ENCODE measurements around the gene HOXD9. TPM values are rescaled to one million over a fixed set of nuclear protein-coding genes. Genes with fewer than 3 reads are reported as not detected.

Gene HOXD9
- total RNA-seq, 4 donors from 2014 or later = 2.7 to 13.3 (median 7.5) TPM

DNA sequence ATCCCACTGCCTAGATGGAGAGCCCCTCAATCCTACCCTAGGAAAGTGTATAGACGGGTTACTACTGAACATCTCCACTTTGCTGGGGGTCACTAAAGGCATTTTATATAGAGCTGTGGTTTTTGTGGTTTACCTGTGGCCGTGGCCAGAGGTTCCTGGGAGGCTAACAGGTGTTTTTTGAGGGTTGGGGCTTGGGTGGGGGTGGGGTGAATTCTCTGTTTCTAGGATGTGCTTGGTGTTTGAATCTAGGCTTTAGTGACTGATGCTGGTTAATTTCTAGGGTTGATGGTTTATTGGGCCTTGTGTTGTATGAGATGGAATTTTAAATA, 14.7 kb downstream of the HOXD9 start:
- in situ Hi-C loops (cut with MboI; ENCODE audit: low pct_ligation_motif_present in 1 of 4, low pct_unique_long_range_greater_than_20kb in 1 of 4, low sequenced_read_pairs in 3 of 4) = loop anchor here in 2 of 4 donors (5.0 to 25.0 kb wide), 4 partner anchors 320 to 675 kb away; no protein-coding TSS in a partner anchor
- H3K36me3 ChIP-seq = no peaks in the 10 kb centered on the region
- peak overlapping the region; percentile 91 to 96 (median 94) for H3K27ac ChIP-seq
- intact Hi-C loops (cut with DNase I; ENCODE audit: low total_unique reads) = loop anchor here (5.0 kb wide), 1 partner anchor 1010 kb away; no protein-coding TSS in a partner anchor
- peaks cover 21 to 51% (median 31%) of the 10 kb centered on the region in 4 donors for H3K4me1 ChIP-seq
- TF ChIP-seq POLR2AphosphoS5 (IDR thresholded peaks at IDR 0.05) = no peak
- TF ChIP-seq EP300 (IDR thresholded peaks at IDR 0.05; ENCODE audit: low read depth) = no peak
- TF ChIP-seq, protein P1, sequence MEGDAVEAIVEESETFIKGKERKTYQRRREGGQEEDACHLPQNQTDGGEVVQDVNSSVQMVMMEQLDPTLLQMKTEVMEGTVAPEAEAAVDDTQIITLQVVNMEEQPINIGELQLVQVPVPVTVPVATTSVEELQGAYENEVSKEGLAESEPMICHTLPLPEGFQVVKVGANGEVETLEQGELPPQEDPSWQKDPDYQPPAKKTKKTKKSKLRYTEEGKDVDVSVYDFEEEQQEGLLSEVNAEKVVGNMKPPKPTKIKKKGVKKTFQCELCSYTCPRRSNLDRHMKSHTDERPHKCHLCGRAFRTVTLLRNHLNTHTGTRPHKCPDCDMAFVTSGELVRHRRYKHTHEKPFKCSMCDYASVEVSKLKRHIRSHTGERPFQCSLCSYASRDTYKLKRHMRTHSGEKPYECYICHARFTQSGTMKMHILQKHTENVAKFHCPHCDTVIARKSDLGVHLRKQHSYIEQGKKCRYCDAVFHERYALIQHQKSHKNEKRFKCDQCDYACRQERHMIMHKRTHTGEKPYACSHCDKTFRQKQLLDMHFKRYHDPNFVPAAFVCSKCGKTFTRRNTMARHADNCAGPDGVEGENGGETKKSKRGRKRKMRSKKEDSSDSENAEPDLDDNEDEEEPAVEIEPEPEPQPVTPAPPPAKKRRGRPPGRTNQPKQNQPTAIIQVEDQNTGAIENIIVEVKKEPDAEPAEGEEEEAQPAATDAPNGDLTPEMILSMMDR (IDR thresholded peaks at IDR 0.05) = no peak
- no peak for TF ChIP-seq POLR2A (IDR thresholded peaks at IDR 0.05)
- WGBS, 2 donors (ENCODE audit: low coverage in 1 of 2) = 9% methylated on average over 2 of the region's 2 CpGs; no CpG with 5 or more reads in 1 of the 2 donors
- no peaks in the 10 kb centered on the region for H3K9me3 ChIP-seq
- DNase-seq = no peak
- H3K27me3 ChIP-seq = peaks cover 42% of the 10 kb centered on the region
- peak overlapping the region; percentile 59 to 80 (median 73) for H3K4me3 ChIP-seq

DNA sequence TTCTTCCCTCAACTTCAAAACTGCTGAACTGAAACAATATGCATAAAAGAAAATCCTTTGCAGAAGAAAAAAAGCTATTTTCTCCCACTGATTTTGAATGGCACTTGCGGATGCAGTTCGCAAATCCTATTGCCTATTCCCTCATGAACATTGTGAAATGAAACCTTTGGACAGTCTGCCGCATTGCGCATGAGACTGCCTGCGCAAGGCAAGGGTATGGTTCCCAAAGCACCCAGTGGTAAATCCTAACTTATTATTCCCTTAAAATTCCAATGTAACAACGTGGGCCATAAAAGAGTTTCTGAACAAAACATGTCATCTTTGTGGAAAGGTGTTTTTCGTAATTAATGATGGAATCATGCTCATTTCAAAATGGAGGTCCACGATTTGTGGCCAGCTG, 15.4 kb downstream of the HOXD9 start:
- intact Hi-C loops (cut with DNase I; ENCODE audit: low total_unique reads) = loop anchor here (5.0 kb wide), 1 partner anchor 1009 kb away; no protein-coding TSS in a partner anchor
- in situ Hi-C loops (cut with MboI; ENCODE audit: low pct_ligation_motif_present in 1 of 4, low pct_unique_long_range_greater_than_20kb in 1 of 4, low sequenced_read_pairs in 3 of 4) = loop anchor here in 2 of 4 donors (5.0 to 25.0 kb wide), 4 partner anchors 319 to 674 kb away; no protein-coding TSS in a partner anchor
- peak overlapping the region in 2 of 4 donors; percentile 76 to 80 for H3K4me3 ChIP-seq
- H3K27me3 ChIP-seq = peaks cover 37% of the 10 kb centered on the region
- no peaks in the 10 kb centered on the region for H3K9me3 ChIP-seq
- 48 to 66% methylated on average over 5 to 8 of the region's 8 CpGs for WGBS, 2 donors (ENCODE audit: low coverage in 1 of 2)
- H3K27ac ChIP-seq = peak overlapping the region; percentile 91 to 96 (median 94)
- no peak for TF ChIP-seq EP300 (IDR thresholded peaks at IDR 0.05; ENCODE audit: low read depth)
- no peak for TF ChIP-seq POLR2A (IDR thresholded peaks at IDR 0.05)
- TF ChIP-seq POLR2AphosphoS5 (IDR thresholded peaks at IDR 0.05) = peak in 2 of 3 donors; percentile 22 to 60
- TF ChIP-seq, protein P1 (IDR thresholded peaks at IDR 0.05) = no peak
- DNase-seq = no peak
- no peaks in the 10 kb centered on the region for H3K36me3 ChIP-seq
- H3K4me1 ChIP-seq = peaks cover 17 to 50% (median 28%) of the 10 kb centered on the region in 4 donors

DNA sequence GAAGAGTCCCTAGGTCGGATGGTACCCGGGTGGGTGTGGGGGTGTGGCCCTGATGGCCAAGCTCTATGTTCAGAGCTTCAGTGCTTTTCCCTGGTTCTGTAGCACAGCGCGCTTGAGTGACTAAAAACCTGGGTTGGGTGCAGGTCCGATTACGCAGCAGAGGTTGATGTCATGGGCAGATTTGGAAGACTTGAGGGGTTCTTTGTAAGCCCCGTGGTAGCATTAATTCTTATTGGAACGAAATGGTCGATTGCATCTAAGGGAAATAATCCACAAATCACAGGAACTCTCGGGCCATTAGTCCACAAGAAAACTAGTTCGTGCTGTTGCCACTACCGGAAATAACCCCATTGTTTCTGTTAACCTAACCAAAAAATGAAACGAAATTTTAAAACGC, 16.0 kb downstream of the HOXD9 start:
- DNase-seq = no peak
- peak overlapping the region in 1 of 4 donors; percentile 47 for H3K4me3 ChIP-seq
- intact Hi-C loops (cut with DNase I; ENCODE audit: low total_unique reads) = loop anchor here (5.0 kb wide), 1 partner anchor 1009 kb away; no protein-coding TSS in a partner anchor
- peaks cover 16 to 50% (median 27%) of the 10 kb centered on the region in 4 donors for H3K4me1 ChIP-seq
- H3K36me3 ChIP-seq = no peaks in the 10 kb centered on the region
- 46 to 47% methylated on average over 6 to 14 of the region's 14 CpGs for WGBS, 2 donors (ENCODE audit: low coverage in 1 of 2)
- peaks cover 33% of the 10 kb centered on the region for H3K27me3 ChIP-seq
- TF ChIP-seq, protein P1 (IDR thresholded peaks at IDR 0.05) = no peak
- in situ Hi-C loops (cut with MboI; ENCODE audit: low pct_ligation_motif_present in 1 of 4, low pct_unique_long_range_greater_than_20kb in 1 of 4, low sequenced_read_pairs in 3 of 4) = loop anchor here in 2 of 4 donors (5.0 to 25.0 kb wide), 4 partner anchors 319 to 674 kb away; no protein-coding TSS in a partner anchor
- peak overlapping the region; percentile 91 to 96 (median 94) for H3K27ac ChIP-seq
- no peaks in the 10 kb centered on the region for H3K9me3 ChIP-seq

DNA sequence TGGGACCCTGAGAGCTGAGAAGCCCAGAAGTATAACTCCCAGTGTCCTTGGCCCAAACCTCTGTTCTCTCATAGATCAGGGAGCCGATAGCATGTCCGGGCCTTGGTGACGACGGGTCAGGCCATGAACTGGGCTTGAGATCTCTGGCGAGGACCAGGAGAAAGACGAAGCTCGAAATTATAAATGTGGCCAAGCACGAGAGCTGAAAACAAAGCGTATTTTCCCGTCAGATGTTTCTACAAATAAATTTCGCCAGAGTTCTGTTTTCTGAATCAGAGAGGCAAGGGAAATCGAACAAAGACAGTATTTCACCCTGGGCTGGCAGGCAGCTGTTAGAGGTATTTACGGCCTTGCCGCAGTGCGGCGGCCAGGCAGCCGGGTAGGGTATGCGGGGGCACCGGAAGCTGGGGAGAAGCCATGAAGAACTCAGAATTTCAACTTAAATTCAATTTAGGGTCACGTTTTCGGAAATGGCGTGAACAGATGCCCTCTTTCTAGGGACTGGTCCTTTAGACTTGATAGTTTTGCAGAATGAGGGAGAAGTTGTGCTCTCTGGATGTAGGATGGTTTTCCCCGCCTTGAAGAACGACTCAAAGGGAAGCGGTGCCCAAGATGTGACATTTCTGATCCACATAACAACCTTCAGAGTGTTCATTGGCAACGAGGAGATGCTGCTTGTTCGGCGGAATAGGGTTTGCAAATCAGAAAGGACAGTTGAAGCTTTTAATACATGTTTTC, 16.6 kb downstream of the HOXD9 start:
- intact Hi-C loops (cut with DNase I; ENCODE audit: low total_unique reads) = loop anchor here (5.0 kb wide), 1 partner anchor 1008 kb away; no protein-coding TSS in a partner anchor
- Histone ChIP-seq H3K4me1 (peaks cover 16 to 50% (median 26%) of the 10 kb centered on the region in 4 donors), H3K27ac (peak overlapping the region; percentile 91 to 96 (median 94)), H3K36me3 (no peaks in the 10 kb centered on the region), H3K4me3 (peak overlapping the region in 2 of 4 donors; percentile 47 to 73), H3K9me3 (no peaks in the 10 kb centered on the region), H3K27me3 (peaks cover 33% of the 10 kb centered on the region)
- no peak for DNase-seq
- 37 to 45% methylated on average over 23 to 28 of the region's 28 CpGs for WGBS, 2 donors (ENCODE audit: low coverage in 1 of 2)
- in situ Hi-C loops (cut with MboI; ENCODE audit: low pct_ligation_motif_present in 1 of 4, low pct_unique_long_range_greater_than_20kb in 1 of 4, low sequenced_read_pairs in 3 of 4) = loop anchor here in 2 of 4 donors (5.0 to 25.0 kb wide), 4 partner anchors 318 to 673 kb away; no protein-coding TSS in a partner anchor
- TF ChIP-seq POLR2AphosphoS5 (IDR thresholded peaks at IDR 0.05) (no peak), POLR2A (IDR thresholded peaks at IDR 0.05) (no peak)

All from transverse colon (tissue), 4 donors.